Esophagus muscularis mucosa (tissue), 3 donors: ENCODE measurements around the gene DMRT2.

ENCODE experiments used
- POLR2A ChIP-seq: fragments of 450-650 bp; IDR thresholded peaks from one replicate; pipeline ENCODE4 v1.6.1; 2017; ENCODE audit warnings: antibody characterized with exemption, moderate library complexity, mild to moderate bottlenecking, low read depth
- POLR2AphosphoS5 ChIP-seq, 2 donors: sonication (generic); formaldehyde crosslinking; IDR thresholded peaks; one replicate each; pipeline ENCODE4 v1.6.1; 2017; ENCODE audit warnings: antibody characterized with exemption in 2 of 2
- TF ChIP-seq, protein P1 (sequence below), 3 experiments: fragments of 200-600 bp in 2 of 3; fragments of 450-650 bp in 1 of 3; sonication (generic) in 2 of 3; IDR thresholded peaks; one replicate each; pipeline ENCODE4 v1.5.1; 2017 to 2019; ENCODE audit warnings: antibody characterized with exemption in 3 of 3, mild to moderate bottlenecking in 2 of 3, moderate library complexity in 1 of 3

DNA sequence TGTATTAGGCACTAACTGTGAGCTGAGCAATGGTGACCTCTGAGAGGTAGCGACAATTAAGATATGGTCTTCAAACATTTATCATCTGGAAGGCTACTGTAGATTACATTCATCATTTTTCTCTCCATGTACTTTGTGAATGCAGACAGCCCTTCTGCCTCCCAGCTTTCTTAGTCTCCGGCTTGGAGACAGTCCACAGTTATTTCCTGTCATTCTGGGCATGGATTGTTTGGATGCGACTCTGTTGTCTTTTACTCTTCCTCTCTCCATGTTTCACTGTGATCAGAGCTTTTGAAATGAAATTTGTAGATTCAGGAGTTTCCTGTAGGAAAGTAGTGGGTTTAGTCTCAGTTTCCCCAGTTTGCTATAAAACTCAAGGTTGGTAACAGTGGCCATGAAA is 20.5 kb downstream of the DMRT2 start:
- TF ChIP-seq POLR2AphosphoS5 (IDR thresholded peaks at IDR 0.05) = no peak
- TF ChIP-seq POLR2A = no peak
- TF ChIP-seq, protein P1, sequence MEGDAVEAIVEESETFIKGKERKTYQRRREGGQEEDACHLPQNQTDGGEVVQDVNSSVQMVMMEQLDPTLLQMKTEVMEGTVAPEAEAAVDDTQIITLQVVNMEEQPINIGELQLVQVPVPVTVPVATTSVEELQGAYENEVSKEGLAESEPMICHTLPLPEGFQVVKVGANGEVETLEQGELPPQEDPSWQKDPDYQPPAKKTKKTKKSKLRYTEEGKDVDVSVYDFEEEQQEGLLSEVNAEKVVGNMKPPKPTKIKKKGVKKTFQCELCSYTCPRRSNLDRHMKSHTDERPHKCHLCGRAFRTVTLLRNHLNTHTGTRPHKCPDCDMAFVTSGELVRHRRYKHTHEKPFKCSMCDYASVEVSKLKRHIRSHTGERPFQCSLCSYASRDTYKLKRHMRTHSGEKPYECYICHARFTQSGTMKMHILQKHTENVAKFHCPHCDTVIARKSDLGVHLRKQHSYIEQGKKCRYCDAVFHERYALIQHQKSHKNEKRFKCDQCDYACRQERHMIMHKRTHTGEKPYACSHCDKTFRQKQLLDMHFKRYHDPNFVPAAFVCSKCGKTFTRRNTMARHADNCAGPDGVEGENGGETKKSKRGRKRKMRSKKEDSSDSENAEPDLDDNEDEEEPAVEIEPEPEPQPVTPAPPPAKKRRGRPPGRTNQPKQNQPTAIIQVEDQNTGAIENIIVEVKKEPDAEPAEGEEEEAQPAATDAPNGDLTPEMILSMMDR (IDR thresholded peaks at IDR 0.05) = no peak
